IPS-20b (cell line): ENCODE results near the gene SBF2.

Experiments used
- H3K27ac ChIP-seq: one replicate; pipeline ENCODE4 v1.5.1; 2013; ENCODE audit warnings: low read length
- H3K27me3 ChIP-seq: 2 replicates; pipeline ENCODE4 v1.6.1; 2013; ENCODE audit warnings: mild to moderate bottlenecking, low read length, inconsistent platforms; ENCODE audit not compliant: insufficient read depth
- H3K36me3 ChIP-seq: 2 replicates; pipeline ENCODE4 v1.6.1; 2013; ENCODE audit warnings: low read depth, mild to moderate bottlenecking, inconsistent platforms, low read length, moderate library complexity; ENCODE audit not compliant: insufficient read depth
- H3K4me1 ChIP-seq: 2 replicates; pipeline ENCODE4 v1.6.1; 2013; ENCODE audit warnings: mild to moderate bottlenecking, control low read depth, inconsistent platforms, low read length, moderate library complexity; ENCODE audit not compliant: insufficient read depth
- H3K4me3 ChIP-seq: 2 replicates; pipeline ENCODE4 v1.5.1; 2013; ENCODE audit warnings: mild to moderate bottlenecking, low read length, inconsistent platforms
- H3K9ac ChIP-seq: 2 replicates; pipeline ENCODE4 v1.6.1; 2013; ENCODE audit warnings: low read depth, mild to moderate bottlenecking, inconsistent platforms, low read length, moderate library complexity
- H3K9me3 ChIP-seq: 2 replicates; pipeline ENCODE4 v1.6.1; 2013; ENCODE audit warnings: mild to moderate bottlenecking, low read depth, low read length, inconsistent platforms; ENCODE audit not compliant: insufficient read depth

SBF2 gene

DNA sequence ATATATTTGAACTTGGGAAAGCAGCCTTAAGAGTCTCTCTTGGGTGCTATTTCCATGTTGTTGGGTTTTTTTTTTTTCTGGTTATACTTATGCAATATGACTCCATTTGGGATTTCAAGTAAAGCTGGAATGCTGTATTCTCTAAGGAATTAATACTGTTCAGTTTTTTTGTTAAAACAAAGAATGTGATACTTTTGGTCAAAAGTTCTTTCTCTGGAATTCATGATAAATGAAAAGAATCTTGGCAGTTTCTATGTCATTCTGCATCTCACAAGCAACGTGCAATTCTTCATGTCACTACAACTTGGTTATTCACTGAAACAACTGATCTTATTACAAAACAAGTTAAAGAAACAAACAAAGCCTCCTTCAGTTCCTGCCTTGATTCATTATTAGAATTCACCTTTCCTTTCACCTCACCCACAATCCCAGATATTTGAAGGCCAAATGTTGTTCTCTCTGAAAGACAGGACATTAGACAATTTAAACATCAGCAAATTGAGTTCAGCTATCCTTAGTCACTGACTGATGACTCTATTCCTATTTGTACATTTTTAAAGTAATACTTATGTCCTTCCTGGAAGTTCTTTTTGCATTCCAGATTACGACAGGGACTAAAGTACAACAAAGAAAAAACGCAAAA lies 176.2 kb downstream of the SBF2 start:
- no peak overlapping the region for H3K27ac ChIP-seq
- H3K4me3 ChIP-seq, result no peak overlapping the region
- H3K36me3 ChIP-seq, result no peaks in the 10 kb centered on the region
- no peaks in the 10 kb centered on the region for H3K9me3 ChIP-seq
- H3K27me3 ChIP-seq, result no peaks in the 10 kb centered on the region
- H3K9ac ChIP-seq, result no peak overlapping the region
- H3K4me1 ChIP-seq, result peaks cover 10% of the 10 kb centered on the region

DNA sequence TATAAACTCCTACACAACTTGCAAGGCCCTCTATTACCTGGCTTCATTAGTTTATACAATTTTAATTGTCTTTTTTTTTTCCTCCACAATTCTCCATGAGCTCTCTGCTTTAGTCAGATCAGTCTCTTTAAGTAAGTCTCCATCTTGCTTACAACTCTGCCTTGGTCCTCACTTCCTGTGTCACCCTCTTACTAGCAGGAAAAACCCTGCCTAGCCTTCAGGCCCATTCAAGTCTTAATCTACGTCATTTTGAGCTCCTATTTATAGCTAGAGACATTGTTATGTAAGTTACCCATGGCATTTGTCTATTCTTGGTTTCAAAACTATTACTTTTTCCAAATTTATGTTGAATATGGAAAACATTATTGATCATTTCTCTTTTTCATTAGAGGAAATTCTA lies 177.4 kb downstream of the SBF2 start:
- Histone ChIP-seq H3K27me3 (no peaks in the 10 kb centered on the region), H3K9me3 (no peaks in the 10 kb centered on the region), H3K4me1 (peaks cover 4% of the 10 kb centered on the region), H3K4me3 (no peak overlapping the region), H3K27ac (no peak overlapping the region), H3K36me3 (no peaks in the 10 kb centered on the region), H3K9ac (no peak overlapping the region)

GRCh38 chr11:10114593-10115404 lies 179.2 kb downstream of the SBF2 start:
- Histone ChIP-seq H3K9me3 (no peaks in the 10 kb centered on the region), H3K4me1 (peaks cover 7% of the 10 kb centered on the region), H3K4me3 (no peak overlapping the region), H3K27ac (no peak overlapping the region), H3K36me3 (no peaks in the 10 kb centered on the region), H3K9ac (no peak overlapping the region), H3K27me3 (no peaks in the 10 kb centered on the region)

DNA sequence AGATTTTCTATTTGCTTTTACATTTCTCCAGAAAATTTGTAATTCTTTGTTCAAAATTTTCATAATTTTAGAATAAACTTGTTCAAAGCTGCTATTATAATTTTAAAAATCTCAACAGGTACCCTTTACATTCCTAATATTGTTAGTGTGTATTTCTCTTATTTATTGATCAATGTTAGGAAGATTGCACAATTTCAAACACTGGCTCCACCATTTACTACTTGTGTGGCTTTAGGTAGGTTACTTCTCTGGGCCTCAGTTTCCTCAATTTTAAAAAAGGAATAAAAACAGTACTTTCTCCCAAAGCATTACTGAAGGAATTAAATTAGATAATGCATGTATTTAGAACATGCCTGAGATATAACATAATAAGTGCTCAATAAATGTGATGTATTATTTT lies 180.2 kb downstream of the SBF2 start:
- Histone ChIP-seq H3K27me3 (no peaks in the 10 kb centered on the region), H3K9ac (no peak overlapping the region), H3K9me3 (no peaks in the 10 kb centered on the region), H3K27ac (no peak overlapping the region), H3K4me1 (peaks cover 14% of the 10 kb centered on the region), H3K36me3 (no peaks in the 10 kb centered on the region), H3K4me3 (no peak overlapping the region)

GRCh38 chr11:10109806-10110205 lies 184.2 kb downstream of the SBF2 start:
- Histone ChIP-seq H3K27me3 (no peaks in the 10 kb centered on the region), H3K9ac (no peak overlapping the region), H3K27ac (no peak overlapping the region), H3K4me3 (no peak overlapping the region), H3K4me1 (peaks cover 14% of the 10 kb centered on the region), H3K36me3 (no peaks in the 10 kb centered on the region), H3K9me3 (no peaks in the 10 kb centered on the region)

DNA sequence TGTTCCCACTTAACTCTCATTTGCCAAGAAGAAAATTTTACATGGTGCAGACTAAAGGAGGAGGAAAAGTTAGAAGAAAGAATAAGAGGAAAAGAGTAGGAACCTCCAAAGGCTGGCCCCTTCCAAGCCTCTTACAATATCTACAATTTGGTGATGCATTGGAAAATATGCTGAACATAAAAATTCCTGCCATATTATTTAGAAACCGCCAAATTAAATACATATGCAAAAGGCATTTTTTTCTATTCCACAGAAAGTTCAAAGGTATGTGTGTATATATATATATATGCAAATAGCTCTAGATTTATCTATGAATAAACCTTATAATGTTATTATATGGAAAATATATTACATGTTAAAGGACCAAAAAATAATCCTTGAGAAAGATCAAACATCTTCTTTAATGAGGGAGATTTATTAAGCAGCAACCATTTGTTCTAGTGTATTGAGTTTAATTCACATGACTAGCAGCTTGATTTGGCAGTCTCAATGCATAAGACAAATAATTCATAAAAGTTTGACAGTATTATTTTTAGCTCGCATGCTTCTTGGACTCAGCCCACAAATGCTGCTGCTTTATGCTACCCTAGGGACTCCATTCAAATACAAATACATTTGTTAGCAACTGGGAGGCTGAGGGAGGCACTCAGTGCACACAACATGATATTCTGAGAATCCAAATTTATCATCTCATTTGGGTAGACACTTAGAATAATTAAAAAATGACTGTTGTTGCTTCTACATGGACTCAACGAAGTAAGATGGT lies 184.9 kb downstream of the SBF2 start:
- no peak overlapping the region for H3K4me3 ChIP-seq

GRCh38 chr11:10107497-10107896 lies 186.5 kb downstream of the SBF2 start:
- H3K9me3 ChIP-seq, result no peaks in the 10 kb centered on the region
- no peak overlapping the region for H3K27ac ChIP-seq
- no peaks in the 10 kb centered on the region for H3K36me3 ChIP-seq
- H3K27me3 ChIP-seq, result no peaks in the 10 kb centered on the region
- H3K9ac ChIP-seq, result no peak overlapping the region
- H3K4me1 ChIP-seq, result peaks cover 14% of the 10 kb centered on the region
- H3K4me3 ChIP-seq, result no peak overlapping the region

More for the DNA sequence above, 184.9 kb downstream of the SBF2 start:
- H3K36me3 ChIP-seq, result no peaks in the 10 kb centered on the region
- H3K9ac ChIP-seq, result no peak overlapping the region
- no peaks in the 10 kb centered on the region for H3K27me3 ChIP-seq
- H3K27ac ChIP-seq, result no peak overlapping the region
- H3K4me1 ChIP-seq, result peaks cover 14% of the 10 kb centered on the region
- H3K9me3 ChIP-seq, result no peaks in the 10 kb centered on the region

- Histone ChIP-seq H3K27ac (no peak overlapping the region), H3K9ac (no peak overlapping the region), H3K4me1 (no peaks in the 10 kb centered on the region), H3K27me3 (no peaks in the 10 kb centered on the region), H3K4me3 (no peak overlapping the region), H3K9me3 (no peaks in the 10 kb centered on the region; the same call in 1 of the 2 replicates), H3K36me3 (peaks cover 7% of the 10 kb centered on the region; the same call in 1 of the 2 replicates)
Measured at GRCh38 chr11:10097615-10098014, 196.4 kb downstream of the SBF2 start.

DNA sequence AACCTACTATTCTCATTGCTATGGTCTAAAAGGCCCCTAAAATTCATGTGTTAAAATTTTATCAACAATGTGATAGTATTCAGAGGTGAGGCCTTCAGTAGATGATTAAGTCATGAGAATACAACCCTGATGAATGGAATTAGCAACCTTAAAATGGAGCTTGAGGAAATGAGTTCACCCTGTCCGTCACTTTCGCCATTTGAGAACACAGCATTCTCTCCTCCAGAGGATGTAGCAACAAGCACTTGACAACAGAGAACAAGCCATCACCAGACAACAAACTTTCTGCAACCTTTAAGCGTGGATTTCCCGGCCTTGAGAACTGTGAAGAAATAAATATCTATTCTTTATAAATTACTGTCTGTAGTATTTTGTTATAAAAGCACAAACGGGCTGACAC lies 197.0 kb downstream of the SBF2 start:
- no peaks in the 10 kb centered on the region for H3K27me3 ChIP-seq
- H3K27ac ChIP-seq, result no peak overlapping the region
- no peaks in the 10 kb centered on the region for H3K4me1 ChIP-seq
- no peak overlapping the region for H3K4me3 ChIP-seq
- no peaks in the 10 kb centered on the region; the same call in 1 of the 2 replicates for H3K9me3 ChIP-seq
- peaks cover 7% of the 10 kb centered on the region; the same call in 1 of the 2 replicates for H3K36me3 ChIP-seq
- no peak overlapping the region for H3K9ac ChIP-seq

DNA sequence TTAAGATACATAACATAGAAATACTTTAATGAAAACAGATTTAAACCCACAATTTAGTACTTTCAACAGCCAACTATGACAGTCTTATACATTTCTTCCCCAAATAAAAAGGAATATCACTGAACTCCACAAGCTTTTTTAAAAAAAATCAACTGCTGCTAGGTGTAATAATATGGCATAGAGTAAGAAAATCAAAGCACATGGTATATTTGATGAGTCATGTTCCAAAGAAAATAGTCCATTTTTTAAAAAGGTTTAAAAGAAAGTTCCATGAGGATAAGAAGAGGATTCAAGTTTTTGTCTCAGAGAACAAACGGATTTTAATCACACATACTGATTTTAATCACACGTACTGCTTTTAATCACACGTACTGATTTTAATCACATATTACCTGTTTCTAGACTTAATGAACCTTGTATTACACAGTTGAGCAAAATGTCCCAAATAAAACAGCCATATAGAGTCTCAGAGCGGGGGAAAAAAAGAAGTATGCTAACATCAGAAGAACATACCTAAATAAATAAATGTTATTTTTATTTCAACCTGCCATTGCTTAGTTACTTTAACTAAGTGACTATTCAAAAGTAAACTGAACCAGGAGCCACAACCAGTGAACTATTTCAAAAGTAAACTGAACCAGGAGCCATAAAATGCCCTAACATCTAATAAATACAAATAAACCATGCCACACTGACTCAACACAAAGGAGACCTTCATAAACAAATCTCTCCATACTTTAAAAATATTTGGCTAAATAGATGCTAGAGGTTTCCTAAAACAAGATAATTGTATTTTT lies 198.4 kb downstream of the SBF2 start:
- peaks cover 7% of the 10 kb centered on the region; the same call in 1 of the 2 replicates for H3K36me3 ChIP-seq
- H3K4me1 ChIP-seq, result no peaks in the 10 kb centered on the region
- H3K4me3 ChIP-seq, result no peak overlapping the region
- H3K9ac ChIP-seq, result no peak overlapping the region
- H3K9me3 ChIP-seq, result no peaks in the 10 kb centered on the region; the same call in 1 of the 2 replicates
- no peaks in the 10 kb centered on the region for H3K27me3 ChIP-seq
- H3K27ac ChIP-seq, result no peak overlapping the region

GRCh38 chr11:10092426-10092825 lies 201.6 kb downstream of the SBF2 start:
- H3K9ac ChIP-seq, result no peak overlapping the region
- no peak overlapping the region for H3K4me3 ChIP-seq
- H3K4me1 ChIP-seq, result no peaks in the 10 kb centered on the region
- H3K27ac ChIP-seq, result no peak overlapping the region
- no peaks in the 10 kb centered on the region for H3K9me3 ChIP-seq
- H3K27me3 ChIP-seq, result no peaks in the 10 kb centered on the region
- no peaks in the 10 kb centered on the region for H3K36me3 ChIP-seq
